GM13977 (cell line): ENCODE data around the gene P2RX4.

Source experiments
- DNase-seq: peaks from one replicate; pipeline ENCODE4 v3.0.0; 2012; ENCODE audit warnings: low spot score
- in situ Hi-C: fragments of 300-500 bp; cut with MboI; formaldehyde crosslinking; loops from one replicate; pipeline ENCODE4 v1.12.0; 2022; ENCODE audit warnings: low sequenced_read_pairs, low pct_unique_long_range_greater_than_20kb, mixed read lengths, inconsistent platforms; ENCODE audit not compliant: unreplicated experiment
- TF ChIP-seq, protein P1 (sequence below): IDR thresholded peaks from 2 replicates; pipeline ENCODE4 v1.5.1; 2012; ENCODE audit warnings: mild to moderate bottlenecking, control low read depth; ENCODE audit not compliant: insufficient read depth; ENCODE audit errors: extremely low read depth, missing control alignments

Gene P2RX4

DNA sequence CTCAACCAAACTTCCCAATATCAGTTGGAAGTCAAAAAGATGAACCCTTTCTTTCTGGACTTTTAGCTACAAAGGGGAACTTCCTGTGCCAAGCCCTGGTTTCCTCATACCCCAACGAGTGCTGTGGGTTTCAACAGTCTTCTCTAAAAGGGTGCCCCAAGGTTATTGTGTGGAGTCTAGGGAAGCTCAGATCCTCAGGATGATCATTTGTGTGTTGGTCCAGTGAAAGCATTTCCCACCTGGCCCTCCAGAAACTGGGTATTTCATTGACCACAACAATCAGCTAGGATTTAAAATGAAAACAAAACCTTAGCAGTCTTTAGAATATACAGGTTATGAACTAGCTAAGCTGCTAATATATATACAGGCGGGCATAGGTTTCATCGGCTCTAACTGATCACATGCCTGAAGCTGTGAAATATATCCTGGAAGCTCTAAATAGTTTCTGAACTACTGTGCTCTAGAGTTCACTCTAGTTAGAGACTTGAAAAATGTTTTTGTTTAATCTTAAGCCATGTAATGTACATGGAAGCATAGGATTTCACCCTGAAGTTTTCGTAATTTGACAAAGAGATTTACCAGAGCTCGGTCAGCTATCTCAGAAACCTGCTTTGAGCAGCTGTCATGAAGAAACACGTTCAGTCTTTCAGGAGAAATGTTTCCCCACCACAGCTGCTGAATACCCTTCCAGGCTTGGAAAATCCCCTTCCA, 29.6 kb downstream of the P2RX4 start:
- no peak for DNase-seq
- in situ Hi-C loops: no loop called here
- TF ChIP-seq, protein P1, sequence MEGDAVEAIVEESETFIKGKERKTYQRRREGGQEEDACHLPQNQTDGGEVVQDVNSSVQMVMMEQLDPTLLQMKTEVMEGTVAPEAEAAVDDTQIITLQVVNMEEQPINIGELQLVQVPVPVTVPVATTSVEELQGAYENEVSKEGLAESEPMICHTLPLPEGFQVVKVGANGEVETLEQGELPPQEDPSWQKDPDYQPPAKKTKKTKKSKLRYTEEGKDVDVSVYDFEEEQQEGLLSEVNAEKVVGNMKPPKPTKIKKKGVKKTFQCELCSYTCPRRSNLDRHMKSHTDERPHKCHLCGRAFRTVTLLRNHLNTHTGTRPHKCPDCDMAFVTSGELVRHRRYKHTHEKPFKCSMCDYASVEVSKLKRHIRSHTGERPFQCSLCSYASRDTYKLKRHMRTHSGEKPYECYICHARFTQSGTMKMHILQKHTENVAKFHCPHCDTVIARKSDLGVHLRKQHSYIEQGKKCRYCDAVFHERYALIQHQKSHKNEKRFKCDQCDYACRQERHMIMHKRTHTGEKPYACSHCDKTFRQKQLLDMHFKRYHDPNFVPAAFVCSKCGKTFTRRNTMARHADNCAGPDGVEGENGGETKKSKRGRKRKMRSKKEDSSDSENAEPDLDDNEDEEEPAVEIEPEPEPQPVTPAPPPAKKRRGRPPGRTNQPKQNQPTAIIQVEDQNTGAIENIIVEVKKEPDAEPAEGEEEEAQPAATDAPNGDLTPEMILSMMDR: no peak

DNA sequence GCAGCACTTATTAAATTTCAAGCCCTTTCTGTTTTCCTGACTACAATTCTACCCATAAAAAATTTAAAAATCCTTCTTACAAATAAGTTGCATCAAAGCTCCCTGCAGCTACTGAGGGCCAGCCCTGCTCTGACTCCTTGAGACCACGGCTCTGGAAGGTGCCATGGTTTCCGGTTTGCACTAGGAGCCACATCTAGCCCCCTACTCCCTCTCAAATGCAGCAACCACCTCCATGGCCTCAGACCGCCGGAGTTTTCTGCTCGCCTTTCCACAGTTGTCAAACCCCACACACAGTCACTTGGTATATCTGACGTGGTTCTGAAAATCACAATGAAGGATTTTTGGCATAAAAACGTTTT, 30.1 kb downstream of the P2RX4 start:
- DNase-seq: no peak
- TF ChIP-seq, protein P1: no peak
- in situ Hi-C loops: no loop called here

DNA sequence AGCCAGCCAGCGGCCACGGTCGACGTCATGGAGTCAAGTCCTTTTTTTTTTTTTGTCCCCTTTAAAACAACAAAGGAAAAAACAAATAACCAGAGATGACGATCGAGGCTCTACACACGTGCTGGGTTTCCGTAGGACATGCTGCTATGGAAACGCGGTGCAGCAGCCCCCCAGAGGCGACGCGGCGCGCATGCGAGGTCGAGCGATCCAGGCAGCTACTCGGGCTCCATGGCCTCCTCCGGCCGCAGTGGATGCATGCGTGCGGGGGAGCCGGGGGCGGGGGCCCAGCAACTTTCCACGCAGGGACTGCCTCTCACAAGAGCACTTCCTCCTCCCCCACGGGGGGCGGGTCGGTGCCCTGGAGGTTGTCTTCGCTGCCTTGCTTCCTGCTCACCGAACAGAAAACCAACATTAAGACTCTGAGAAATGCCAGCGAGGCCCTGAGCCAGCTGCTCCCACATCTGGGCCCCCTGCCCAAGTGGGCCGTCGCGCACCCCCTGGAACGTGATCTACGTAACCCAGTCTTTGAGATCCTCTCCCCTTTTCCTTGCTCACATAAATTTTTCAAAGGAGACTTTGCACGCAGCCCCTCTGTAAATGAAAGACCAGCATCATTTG, 30.7 kb downstream of the P2RX4 start:
- peak; percentile 57 for DNase-seq
- TF ChIP-seq, protein P1: no peak

DNA sequence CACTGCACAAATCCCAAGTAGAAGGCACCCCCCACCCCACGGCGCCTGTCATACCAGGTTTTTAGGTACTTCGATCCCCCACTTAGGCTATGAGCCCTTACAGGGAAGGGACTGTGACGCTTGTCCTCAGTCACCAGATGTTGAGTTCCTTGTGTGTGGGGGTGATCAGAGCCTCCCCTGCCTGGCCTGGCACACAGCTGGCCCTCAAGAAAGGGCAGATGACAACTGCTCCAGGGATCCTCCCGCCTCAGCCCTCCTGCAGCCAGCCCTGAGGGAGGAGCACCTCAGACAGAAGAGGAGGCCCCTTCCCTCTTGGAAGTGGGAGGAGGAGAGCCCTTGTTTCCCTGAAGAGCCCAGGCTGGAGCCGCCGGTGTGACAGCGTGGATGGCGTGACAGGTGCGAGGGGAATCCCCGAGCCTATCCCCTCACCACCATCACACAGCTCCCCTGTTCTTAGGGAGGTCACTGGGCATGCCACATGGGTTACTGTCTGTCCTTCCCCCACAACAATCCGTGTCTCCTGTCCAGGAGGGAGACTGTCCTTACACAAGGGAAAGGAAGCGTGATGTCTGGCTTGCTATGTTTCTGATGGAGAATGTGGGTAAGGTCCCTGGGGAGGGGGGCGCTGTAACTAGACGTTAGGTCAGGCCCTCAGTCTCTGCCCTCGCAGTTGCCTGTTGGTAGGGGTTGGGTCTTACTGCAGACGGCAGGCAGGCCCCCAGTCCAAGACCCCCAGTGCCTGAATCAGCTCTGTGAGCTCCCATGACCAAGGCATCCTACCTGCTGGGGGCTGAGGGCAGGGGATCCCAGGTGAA, 31.4 kb downstream of the P2RX4 start:
- TF ChIP-seq, protein P1: no peak
- DNase-seq: no peak
- in situ Hi-C loops: no loop called here

More for the DNA sequence above, 30.7 kb downstream of the P2RX4 start:
- in situ Hi-C loops: no loop called here

DNA sequence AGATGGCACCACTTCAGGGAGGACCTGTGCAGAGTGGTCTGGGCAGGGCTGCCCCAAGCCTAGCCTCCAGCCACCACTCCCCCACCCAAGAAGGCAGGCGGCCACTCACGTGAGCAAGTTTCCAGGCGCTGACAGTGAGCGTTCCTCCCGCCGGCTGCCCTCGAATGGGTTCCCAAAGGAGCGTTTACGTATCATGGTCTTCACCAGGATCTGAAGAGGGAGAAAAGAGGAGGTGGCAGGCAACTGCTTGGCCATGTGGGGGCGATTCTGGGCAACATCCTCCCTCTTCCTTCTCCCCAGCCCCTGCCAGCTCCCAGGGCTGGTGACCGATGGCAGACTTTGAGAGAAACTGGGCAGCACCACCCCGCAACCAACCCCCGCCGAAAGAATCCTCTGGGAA, 35.1 kb downstream of the P2RX4 start:
- no peak for DNase-seq
- TF ChIP-seq, protein P1: no peak
- in situ Hi-C loops: no loop called here

DNA sequence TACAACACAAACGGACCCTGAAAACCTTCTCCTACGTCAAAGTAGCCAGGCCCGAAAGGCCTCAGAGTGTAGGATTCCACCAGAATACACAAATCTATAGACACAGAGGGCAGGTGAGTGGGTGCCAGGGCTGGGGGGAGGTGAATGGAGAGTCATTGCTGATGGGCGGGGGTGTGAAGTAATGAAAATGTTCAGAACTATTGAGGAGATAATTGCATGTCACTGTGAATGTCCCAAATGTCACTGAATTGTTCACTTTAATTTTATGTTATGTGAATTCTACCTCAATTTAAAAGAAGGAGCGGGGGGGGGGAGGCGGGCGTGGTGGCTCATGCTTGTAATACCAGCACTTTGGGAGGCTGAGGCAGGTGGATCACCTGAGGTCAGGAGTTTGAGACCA, 36.0 kb downstream of the P2RX4 start:
- TF ChIP-seq, protein P1: no peak
- in situ Hi-C loops: no loop called here
- DNase-seq: no peak
